H9 (cell line): ENCODE data around the gene TMEM69. TPM values are rescaled to one million over a fixed set of nuclear protein-coding genes. Genes with fewer than 3 reads are reported as not detected.
A peak's percentile ranks its signal among the peaks of the same experiment; 100 is the strongest.

Experiments used
- DNase-seq: peaks from one replicate; pipeline ENCODE4 v3.0.0-alpha.2; 2017
- H2AFZ ChIP-seq: one replicate; pipeline ENCODE4 v1.6.1; 2013; ENCODE audit warnings: mild to moderate bottlenecking, low read length, control low read depth, moderate library complexity
- H2AK5ac ChIP-seq: 2 replicates; pipeline ENCODE4 v1.6.1; 2013; ENCODE audit warnings: low read length, control low read depth, mixed read lengths; ENCODE audit not compliant: insufficient read length
- H2BK120ac ChIP-seq: one replicate; pipeline ENCODE4 v1.6.1; 2013; ENCODE audit warnings: low read depth, mild to moderate bottlenecking, low read length, control low read depth, inconsistent platforms; ENCODE audit not compliant: poor library complexity, severe bottlenecking
- H2BK12ac ChIP-seq: 2 replicates; pipeline ENCODE4 v1.6.1; 2013; ENCODE audit warnings: low read length, control low read depth, mixed read lengths, low read depth; ENCODE audit not compliant: insufficient read length
- H2BK15ac ChIP-seq: 2 replicates; pipeline ENCODE4 v1.6.1; 2013; ENCODE audit warnings: low read depth, low read length, control low read depth
- H2BK20ac ChIP-seq: one replicate; pipeline ENCODE4 v1.6.1; 2013; ENCODE audit warnings: low read depth, mild to moderate bottlenecking, low read length, control low read depth, inconsistent platforms; ENCODE audit not compliant: poor library complexity, severe bottlenecking
- H2BK5ac ChIP-seq: 2 replicates; pipeline ENCODE4 v1.6.1; 2013; ENCODE audit warnings: low read length, control low read depth, mixed read lengths; ENCODE audit not compliant: insufficient read length
- H3K14ac ChIP-seq: 2 replicates; pipeline ENCODE4 v1.6.1; 2013; ENCODE audit warnings: low read length, control low read depth; ENCODE audit not compliant: insufficient read depth
- H3K18ac ChIP-seq: 2 replicates; pipeline ENCODE4 v1.6.1; 2013; ENCODE audit warnings: low read depth, mild to moderate bottlenecking, mixed read lengths, low read length, control low read depth; ENCODE audit not compliant: insufficient read length
- H3K23ac ChIP-seq: 2 replicates; pipeline ENCODE4 v1.6.1; 2013; ENCODE audit warnings: low read length, control low read depth, mixed read lengths, low read depth; ENCODE audit not compliant: insufficient read length
- H3K23me2 ChIP-seq: 2 replicates; pipeline ENCODE4 v1.6.1; 2013; ENCODE audit warnings: low read depth, mild to moderate bottlenecking, mixed read lengths, low read length, control low read depth; ENCODE audit not compliant: insufficient read length, poor library complexity, severe bottlenecking
- H3K27ac ChIP-seq: 2 replicates; pipeline ENCODE4 v1.5.1; 2013; ENCODE audit warnings: low read length, control low read depth, mixed read lengths, low read depth; ENCODE audit not compliant: insufficient read length
- H3K27me3 ChIP-seq: 2 replicates; pipeline ENCODE4 v1.6.1; 2013; ENCODE audit warnings: low read length, control low read depth, inconsistent platforms; ENCODE audit not compliant: insufficient read depth
- H3K4ac ChIP-seq: 2 replicates; pipeline ENCODE4 v1.6.1; 2013; ENCODE audit warnings: low read depth, mild to moderate bottlenecking, control low read depth, inconsistent platforms, low read length, moderate library complexity
- H3K4me1 ChIP-seq: 2 replicates; pipeline ENCODE4 v1.6.1; 2013; ENCODE audit warnings: low read length, control low read depth, inconsistent platforms; ENCODE audit not compliant: insufficient read depth
- H3K4me2 ChIP-seq: 2 replicates; pipeline ENCODE4 v1.6.1; 2013; ENCODE audit warnings: low read length, control low read depth, mixed read lengths; ENCODE audit not compliant: insufficient read length, insufficient read depth
- H3K56ac ChIP-seq: 2 replicates; pipeline ENCODE4 v1.6.1; 2013; ENCODE audit warnings: low read depth, mild to moderate bottlenecking, mixed read lengths, low read length, control low read depth; ENCODE audit not compliant: insufficient read length
- H3K79me1 ChIP-seq: 2 replicates; pipeline ENCODE4 v1.6.1; 2013; ENCODE audit warnings: low read depth, mild to moderate bottlenecking, moderate library complexity, low read length, control low read depth, inconsistent platforms; ENCODE audit not compliant: insufficient read depth, poor library complexity, severe bottlenecking
- H3K79me2 ChIP-seq: 2 replicates; pipeline ENCODE4 v1.6.1; 2013; ENCODE audit warnings: low read length, control low read depth, inconsistent platforms; ENCODE audit not compliant: insufficient read depth
- H3K9ac ChIP-seq: 2 replicates; pipeline ENCODE4 v1.6.1; 2013; ENCODE audit warnings: low read length, control low read depth, mixed read lengths; ENCODE audit not compliant: insufficient read length; ENCODE audit errors: extremely low read depth
- H3K9me3 ChIP-seq: one replicate; pipeline ENCODE4 v1.6.1; 2013; ENCODE audit warnings: low read depth, low read length, inconsistent platforms; ENCODE audit not compliant: control insufficient read depth
- H3T11ph ChIP-seq: one replicate; pipeline ENCODE4 v1.6.1; 2013; ENCODE audit warnings: mild to moderate bottlenecking, low read length, control low read depth, inconsistent platforms
- H4K20me1 ChIP-seq: one replicate; pipeline ENCODE4 v1.6.1; 2013; ENCODE audit not compliant: control insufficient read depth, insufficient read length, insufficient read depth
- H4K5ac ChIP-seq: 2 replicates; pipeline ENCODE4 v1.6.1; 2013; ENCODE audit warnings: low read depth, mild to moderate bottlenecking, mixed read lengths, low read length, control low read depth; ENCODE audit not compliant: insufficient read length
- H4K8ac ChIP-seq: replicated peaks from 2 replicates; pipeline ENCODE4 v1.6.1; 2013; ENCODE audit warnings: low read length, control low read depth, mixed read lengths, low read depth; ENCODE audit not compliant: insufficient read length
- H4K91ac ChIP-seq: 2 replicates; pipeline ENCODE4 v1.6.1; 2013; ENCODE audit warnings: low read depth, mild to moderate bottlenecking, moderate library complexity, mixed read lengths, low read length, control low read depth; ENCODE audit not compliant: insufficient read length
- H3K27ac Mint-ChIP-seq, 3 experiments: 2 replicates in 2 of 3; 3 replicates in 1 of 3; pipeline ENCODE4 v1.8.0; 2020 to 2021; ENCODE audit warnings: mixed read lengths in 3 of 3, mild to moderate bottlenecking in 1 of 3, moderate library complexity in 1 of 3
- H3K27me3 Mint-ChIP-seq: 2 replicates; pipeline ENCODE4 v1.8.0; 2021; ENCODE audit warnings: low read depth, mild to moderate bottlenecking, moderate library complexity, mixed read lengths
- H3K36me3 Mint-ChIP-seq, 3 experiments: 2 replicates in 2 of 3; 3 replicates in 1 of 3; pipeline ENCODE4 v1.8.0; 2020 to 2021; ENCODE audit warnings: low read depth in 3 of 3, mixed read lengths in 3 of 3; ENCODE audit not compliant: insufficient read depth in 1 of 3
- H3K4me1 Mint-ChIP-seq, 2 experiments: 2 replicates each; pipeline ENCODE4 v1.8.0; 2020; ENCODE audit warnings: mixed read lengths in 2 of 2
- H3K4me3 Mint-ChIP-seq, 2 experiments: 2 replicates in 1 of 2; 3 replicates in 1 of 2; pipeline ENCODE4 v1.8.0; 2020 to 2021; ENCODE audit warnings: mild to moderate bottlenecking in 2 of 2, mixed read lengths in 2 of 2, moderate library complexity in 1 of 2
- H3K9me3 Mint-ChIP-seq, 2 experiments: 2 replicates in 1 of 2; 3 replicates in 1 of 2; pipeline ENCODE4 v1.8.0; 2020; ENCODE audit warnings: mild to moderate bottlenecking in 2 of 2, mixed read lengths in 2 of 2, moderate library complexity in 1 of 2
- WGBS: extraction: QIAGEN DNeasy Blood & Tissue Kit; methylation state at CpG from one replicate; pipeline ENCODE4 v1.1.7; 2013; ENCODE audit warnings: missing lambda C conversion rate, low lambda C conversion rate, mixed read lengths; ENCODE audit not compliant: insufficient read length; ENCODE audit errors: extremely low coverage; 5-methylcytosine and 5-hydroxymethylcytosine counted together
- total RNA-seq: library from RNA; stranded (reverse); gene quantifications from 2 replicates; pipeline ENCODE4 v1.2.1, GENCODE V29; 2021
- TF ChIP-seq, protein P1 (sequence below): fragments of 200-600 bp; sonication (generic); conservative IDR thresholded peaks from 3 replicates; pipeline ENCODE4 v1.8.0; 2021; ENCODE audit warnings: antibody characterized with exemption, mild to moderate bottlenecking

The TMEM69 gene
- total RNA-seq, 1 experiment from 2014 or later: 30.7 TPM

DNA sequence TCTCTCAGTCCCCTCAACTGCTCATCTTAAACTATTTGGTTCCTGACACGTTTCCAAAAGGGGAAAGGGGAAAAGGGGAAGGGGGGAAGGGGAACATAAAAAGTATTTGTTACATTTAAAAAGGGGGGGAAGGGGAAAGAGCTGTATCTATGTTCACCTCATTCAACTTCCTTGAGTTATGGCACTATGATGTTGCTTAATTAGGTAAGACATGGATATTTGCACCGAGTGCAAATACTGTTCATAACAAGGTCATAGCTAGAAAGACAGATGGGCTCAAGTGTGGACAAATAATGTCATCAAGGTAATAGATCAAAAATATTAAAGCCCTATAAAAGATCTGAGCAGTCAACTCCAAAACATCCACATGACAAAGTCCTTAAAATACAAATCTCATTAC, 27.6 kb upstream of the TMEM69 start:
- Histone ChIP-seq H3K14ac (no peak overlapping the region), H2BK120ac (no peak overlapping the region), H3K18ac (no peak overlapping the region), H3K9ac (no peak overlapping the region), H3K27ac (no peak overlapping the region), H3K23me2 (no peaks in the 10 kb centered on the region), H3K56ac (no peak overlapping the region), H3K4ac (no peak overlapping the region), H2AFZ (no peak overlapping the region), H2BK5ac (no peak overlapping the region), H4K20me1 (no peaks in the 10 kb centered on the region), H3K79me1 (peaks cover 9% of the 10 kb centered on the region), H3K4me2 (no peak overlapping the region), H3K9me3 (no peaks in the 10 kb centered on the region), H2BK15ac (no peak overlapping the region), H3K27me3 (no peaks in the 10 kb centered on the region), H2BK20ac (no peak overlapping the region), H4K5ac (no peak overlapping the region), H4K91ac (no peak overlapping the region), H2AK5ac (no peak overlapping the region), H3K23ac (no peak overlapping the region), H3K79me2 (peaks cover 13% of the 10 kb centered on the region; the same call in 1 of the 2 replicates), H3T11ph (no peak overlapping the region), H2BK12ac (no peak overlapping the region), H4K8ac (no peak overlapping the region), H3K4me1 (no peaks in the 10 kb centered on the region)
- Mint-ChIP-seq H3K27ac (peak overlapping the region in 1 of 3 experiments; percentile 67; a peak in 2 of 7 replicates), H3K4me3 (no peak overlapping the region), H3K4me1 (peaks cover 5 to 7% of the 10 kb centered on the region in 2 experiments; a peak in 3 of 4 replicates), H3K9me3 (0 out of 5 replicates have a peak, but pooled peaks cover 0 to 3% of the 10 kb centered on the region in 2 experiments), H3K36me3 (peaks cover 42 to 63% (median 63%) of the 10 kb centered on the region in 3 experiments), H3K27me3 (no peaks in the 10 kb centered on the region; the same call in 1 of the 2 replicates)
- DNase-seq: no peak
- no CpG with 5 or more reads among the region's 2 CpGs for WGBS
- TF ChIP-seq, protein P1, sequence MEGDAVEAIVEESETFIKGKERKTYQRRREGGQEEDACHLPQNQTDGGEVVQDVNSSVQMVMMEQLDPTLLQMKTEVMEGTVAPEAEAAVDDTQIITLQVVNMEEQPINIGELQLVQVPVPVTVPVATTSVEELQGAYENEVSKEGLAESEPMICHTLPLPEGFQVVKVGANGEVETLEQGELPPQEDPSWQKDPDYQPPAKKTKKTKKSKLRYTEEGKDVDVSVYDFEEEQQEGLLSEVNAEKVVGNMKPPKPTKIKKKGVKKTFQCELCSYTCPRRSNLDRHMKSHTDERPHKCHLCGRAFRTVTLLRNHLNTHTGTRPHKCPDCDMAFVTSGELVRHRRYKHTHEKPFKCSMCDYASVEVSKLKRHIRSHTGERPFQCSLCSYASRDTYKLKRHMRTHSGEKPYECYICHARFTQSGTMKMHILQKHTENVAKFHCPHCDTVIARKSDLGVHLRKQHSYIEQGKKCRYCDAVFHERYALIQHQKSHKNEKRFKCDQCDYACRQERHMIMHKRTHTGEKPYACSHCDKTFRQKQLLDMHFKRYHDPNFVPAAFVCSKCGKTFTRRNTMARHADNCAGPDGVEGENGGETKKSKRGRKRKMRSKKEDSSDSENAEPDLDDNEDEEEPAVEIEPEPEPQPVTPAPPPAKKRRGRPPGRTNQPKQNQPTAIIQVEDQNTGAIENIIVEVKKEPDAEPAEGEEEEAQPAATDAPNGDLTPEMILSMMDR: no peak
